ENCODE measurements around the gene TNFSF8. TPM values are rescaled to one million over a fixed set of nuclear protein-coding genes. Genes with fewer than 3 reads are reported as not detected.

TNFSF8 gene
- polyA plus RNA-seq, 1 of the 3 experiments (the other 2 are of a cell fraction): not detected

DNA sequence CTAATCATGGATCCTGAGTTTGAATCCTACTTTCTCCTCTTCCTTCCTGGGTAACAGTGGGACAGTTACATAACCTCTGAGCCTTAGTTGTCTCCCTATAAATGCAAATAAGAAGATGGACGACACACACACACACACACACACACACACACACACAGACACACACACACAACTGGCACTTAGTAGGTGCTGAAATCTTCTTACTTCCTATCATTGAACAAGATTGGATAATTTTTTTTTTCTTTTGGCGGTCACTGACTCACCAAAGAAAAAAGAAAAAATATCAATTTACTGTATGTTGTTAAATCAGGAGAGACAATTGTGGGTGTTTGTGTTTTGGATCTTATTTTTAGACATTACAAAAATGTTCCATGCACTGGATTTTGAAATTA, 28.4 kb upstream of the TNFSF8 start:
- Histone ChIP-seq H3K36me3 (replicated peaks in 1 of 2; ENCODE audit: control insufficient read depth in 1 of 2, insufficient read depth in 2 of 2, low read length in 1 of 2) (no peaks in the 10 kb centered on the region), H3K9me2 (no peaks in the 10 kb centered on the region), H3K4me1 (ENCODE audit: control insufficient read depth in 1 of 2, insufficient read depth in 2 of 2, low read depth in 1 of 2, low read length in 1 of 2) (no peaks in the 10 kb centered on the region; a peak in 1 of 4 replicates), H3K9ac (no peak overlapping the region), H3K4me3 (ENCODE audit: low read depth in 2 of 2, low read length in 1 of 2) (no peak overlapping the region), H3K9me3 (0 out of 2 replicates have a peak, but pooled peaks cover 5% of the 10 kb centered on the region), H3K79me2 (ENCODE audit: insufficient read depth) (no peaks in the 10 kb centered on the region), H3K4me2 (no peak overlapping the region), H3F3A (replicated peaks; ENCODE audit: insufficient read depth) (no peaks in the 10 kb centered on the region), H3K27ac (ENCODE audit: low read depth in 2 of 2, low read length in 1 of 2) (no peak overlapping the region), H4K20me1 (ENCODE audit: insufficient read depth) (no peaks in the 10 kb centered on the region), H3K27me3 (ENCODE audit: insufficient read depth) (no peaks in the 10 kb centered on the region; the same call in 1 of the 2 replicates), H2AFZ (ENCODE audit: low read depth) (no peak overlapping the region)
- 27% methylated on average over 2 of the region's 2 CpGs for WGBS (ENCODE audit: low lambda C conversion rate)
- TF ChIP-seq NRF1 (IDR thresholded peaks at IDR 0.05; ENCODE audit: low read depth, low read length): no peak
- TF ChIP-seq CTCF (IDR thresholded peaks at IDR 0.05): no peak
- TF ChIP-seq RAD21 (IDR thresholded peaks at IDR 0.05; ENCODE audit: low read length): no peak
- TF ChIP-seq GABPA (IDR thresholded peaks at IDR 0.05; ENCODE audit: low read depth): no peak
- no peak for TF ChIP-seq MEF2A (IDR thresholded peaks at IDR 0.05; ENCODE audit: borderline replicate concordance, low read depth)
- TF ChIP-seq, protein P1, sequence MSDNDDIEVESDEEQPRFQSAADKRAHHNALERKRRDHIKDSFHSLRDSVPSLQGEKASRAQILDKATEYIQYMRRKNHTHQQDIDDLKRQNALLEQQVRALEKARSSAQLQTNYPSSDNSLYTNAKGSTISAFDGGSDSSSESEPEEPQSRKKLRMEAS (IDR thresholded peaks at IDR 0.05; ENCODE audit: low read depth): no peak
- TF ChIP-seq EZH2phosphoT487 (IDR thresholded peaks at IDR 0.05; ENCODE audit: borderline replicate concordance, low read depth): no peak
- TF ChIP-seq, protein P2, sequence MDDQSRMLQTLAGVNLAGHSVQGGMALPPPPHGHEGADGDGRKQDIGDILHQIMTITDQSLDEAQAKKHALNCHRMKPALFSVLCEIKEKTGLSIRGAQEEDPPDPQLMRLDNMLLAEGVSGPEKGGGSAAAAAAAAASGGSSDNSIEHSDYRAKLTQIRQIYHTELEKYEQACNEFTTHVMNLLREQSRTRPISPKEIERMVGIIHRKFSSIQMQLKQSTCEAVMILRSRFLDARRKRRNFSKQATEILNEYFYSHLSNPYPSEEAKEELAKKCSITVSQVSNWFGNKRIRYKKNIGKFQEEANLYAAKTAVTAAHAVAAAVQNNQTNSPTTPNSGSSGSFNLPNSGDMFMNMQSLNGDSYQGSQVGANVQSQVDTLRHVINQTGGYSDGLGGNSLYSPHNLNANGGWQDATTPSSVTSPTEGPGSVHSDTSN (IDR thresholded peaks at IDR 0.05): no peak
- TF ChIP-seq, protein P3, sequence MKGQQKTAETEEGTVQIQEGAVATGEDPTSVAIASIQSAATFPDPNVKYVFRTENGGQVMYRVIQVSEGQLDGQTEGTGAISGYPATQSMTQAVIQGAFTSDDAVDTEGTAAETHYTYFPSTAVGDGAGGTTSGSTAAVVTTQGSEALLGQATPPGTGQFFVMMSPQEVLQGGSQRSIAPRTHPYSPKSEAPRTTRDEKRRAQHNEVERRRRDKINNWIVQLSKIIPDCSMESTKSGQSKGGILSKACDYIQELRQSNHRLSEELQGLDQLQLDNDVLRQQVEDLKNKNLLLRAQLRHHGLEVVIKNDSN (IDR thresholded peaks at IDR 0.05; ENCODE audit: borderline replicate concordance, low read depth): no peak
- no peak for TF ChIP-seq CHD2 (IDR thresholded peaks at IDR 0.05; ENCODE audit: low read length, partially characterized antibody)
- TF ChIP-seq RXRA (IDR thresholded peaks at IDR 0.05; ENCODE audit: borderline replicate concordance, low read depth): no peak
- POLR2A ChIA-PET: no interaction called here
- CTCF ChIA-PET: no interaction called here
- no peak for DNase-seq

DNA sequence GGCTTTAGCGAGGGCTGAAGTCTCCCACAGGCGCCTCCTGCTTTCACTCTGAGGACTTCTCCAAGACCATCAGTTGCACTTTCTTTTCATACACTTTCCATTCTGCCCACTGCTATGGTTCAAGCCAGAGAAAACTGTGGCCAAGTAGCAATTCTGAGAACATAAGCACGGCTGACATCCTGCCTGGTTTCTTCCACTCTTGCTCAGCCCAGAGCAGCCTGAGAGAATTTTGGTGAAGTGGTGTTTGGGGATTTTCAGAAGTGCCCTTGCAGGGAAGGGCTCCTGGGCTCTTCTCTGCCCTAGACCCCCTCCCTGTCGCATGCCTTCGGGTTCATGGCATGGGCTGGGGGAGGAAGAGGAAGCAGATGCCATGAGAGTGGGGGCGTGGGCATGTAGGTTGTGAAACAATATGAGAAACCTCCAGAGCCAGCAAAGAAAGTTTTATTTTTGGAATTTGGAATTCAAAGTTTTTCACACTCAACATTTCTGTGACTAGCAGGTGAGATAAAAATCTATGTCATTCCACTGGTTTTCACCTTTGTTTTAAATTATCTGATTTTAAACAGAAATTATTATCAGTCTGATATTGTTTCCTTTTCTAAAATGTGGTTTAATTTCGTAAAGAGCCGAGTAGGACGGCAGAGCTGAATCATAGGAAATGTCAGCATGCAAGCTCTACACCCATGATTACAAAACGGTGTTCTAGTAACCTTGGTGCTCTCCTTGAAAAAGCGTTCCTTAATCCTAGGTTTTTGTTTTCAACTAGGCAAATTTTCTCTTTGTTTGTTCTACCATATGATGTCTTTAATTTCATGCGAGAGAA, 27.8 kb upstream of the TNFSF8 start:
- no peak overlapping the region for H2AFZ ChIP-seq (ENCODE audit: low read depth)
- CTCF ChIA-PET: no interaction called here
- no peak overlapping the region for H3K4me3 ChIP-seq (ENCODE audit: low read depth in 2 of 2, low read length in 1 of 2)
- no peaks in the 10 kb centered on the region; a peak in 2 of 4 replicates for H3K4me1 ChIP-seq (ENCODE audit: control insufficient read depth in 1 of 2, insufficient read depth in 2 of 2, low read depth in 1 of 2, low read length in 1 of 2)
- H3K4me2 ChIP-seq: no peak overlapping the region
- no peaks in the 10 kb centered on the region for H3K9me2 ChIP-seq
- H3K9ac ChIP-seq: no peak overlapping the region
- DNase-seq: no peak
- TF ChIP-seq RCOR1 (IDR thresholded peaks at IDR 0.05; ENCODE audit: low read length) (no peak), SMC3 (IDR thresholded peaks at IDR 0.05; ENCODE audit: low read depth, low read length) (no peak)
- H3K79me2 ChIP-seq (ENCODE audit: insufficient read depth): no peaks in the 10 kb centered on the region
- 0 out of 2 replicates have a peak, but pooled peaks cover 5% of the 10 kb centered on the region for H3K9me3 ChIP-seq
- POLR2A ChIA-PET: no interaction called here
- H3K36me3 ChIP-seq (replicated peaks in 1 of 2; ENCODE audit: control insufficient read depth in 1 of 2, insufficient read depth in 2 of 2, low read length in 1 of 2): no peaks in the 10 kb centered on the region
- no peaks in the 10 kb centered on the region for H4K20me1 ChIP-seq (ENCODE audit: insufficient read depth)
- H3K27me3 ChIP-seq (ENCODE audit: insufficient read depth): no peaks in the 10 kb centered on the region; the same call in 1 of the 2 replicates
- no peak overlapping the region for H3K27ac ChIP-seq (ENCODE audit: low read depth in 2 of 2, low read length in 1 of 2)
- 30% methylated on average over 12 of the region's 12 CpGs for WGBS (ENCODE audit: low lambda C conversion rate)
- no peaks in the 10 kb centered on the region for H3F3A ChIP-seq (replicated peaks; ENCODE audit: insufficient read depth)

All from SK-N-SH (cell line).